GM23338 (cell line): Measurements from ENCODE around the gene HMGCS2. TPM values are rescaled to one million over a fixed set of nuclear protein-coding genes. Genes with fewer than 3 reads are reported as not detected.
A peak's percentile ranks its signal among the peaks of the same experiment; 100 is the strongest.

ENCODE experiments used
- ATAC-seq: fragments of 200-7000 bp; cut with Tn5 transposase; 3 replicates; pipeline ENCODE4 v1.9.1; 2020
- DNase-seq: peaks from one replicate; pipeline ENCODE4 v3.0.0-alpha.2; 2015; ENCODE audit warnings: low spot score
- H2AFZ ChIP-seq: fragments of 200-600 bp; sonication (generic); 2 replicates; pipeline ENCODE4 v1.8.0; 2016; ENCODE audit warnings: antibody characterized with exemption, mild to moderate bottlenecking, moderate library complexity
- H3F3A ChIP-seq: fragments of 200-600 bp; sonication (generic); replicated peaks from 2 replicates; pipeline ENCODE4 v1.8.0; 2017; ENCODE audit warnings: antibody characterized with exemption, mixed run types, low read depth
- H3K27ac ChIP-seq: fragments of 200-600 bp; sonication (generic); 2 replicates; pipeline ENCODE4 v1.6.1; 2016; ENCODE audit warnings: low read depth
- H3K27me3 ChIP-seq: fragments of 200-600 bp; sonication (generic); 2 replicates; pipeline ENCODE4 v1.8.0; 2016; ENCODE audit warnings: mild to moderate bottlenecking, mixed run types, moderate library complexity; ENCODE audit not compliant: insufficient read depth
- H3K36me3 ChIP-seq: fragments of 200-600 bp; sonication (generic); 2 replicates; pipeline ENCODE4 v1.8.0; 2016; ENCODE audit warnings: mild to moderate bottlenecking; ENCODE audit not compliant: insufficient read depth
- H3K4me1 ChIP-seq: fragments of 200-600 bp; sonication (generic); 2 replicates; pipeline ENCODE4 v1.8.0; 2016; ENCODE audit warnings: mild to moderate bottlenecking, moderate library complexity; ENCODE audit not compliant: insufficient read depth
- H3K4me2 ChIP-seq: fragments of 200-600 bp; sonication (generic); 2 replicates; pipeline ENCODE4 v1.7.1; 2017; ENCODE audit warnings: mixed run types
- H3K4me3 ChIP-seq: fragments of 200-600 bp; sonication (generic); 2 replicates; pipeline ENCODE4 v1.6.1; 2016; ENCODE audit warnings: mixed run types
- H3K79me2 ChIP-seq: fragments of 200-600 bp; sonication (generic); replicated peaks from 2 replicates; pipeline ENCODE4 v1.8.0; 2017; ENCODE audit warnings: mild to moderate bottlenecking; ENCODE audit not compliant: insufficient read depth
- H3K9me2 ChIP-seq: fragments of 200-600 bp; sonication (generic); 2 replicates; pipeline ENCODE4 v1.8.0; 2017; ENCODE audit not compliant: insufficient read depth
- H4K20me1 ChIP-seq: fragments of 200-600 bp; sonication (generic); replicated peaks from 2 replicates; pipeline ENCODE4 v1.8.0; 2017; ENCODE audit warnings: mild to moderate bottlenecking; ENCODE audit not compliant: insufficient read depth
- H3K27ac Mint-ChIP-seq: 2 replicates; pipeline ENCODE4 v1.8.0; 2020; ENCODE audit warnings: inconsistent platforms, mild to moderate bottlenecking, moderate library complexity, mixed read lengths
- H3K27me3 Mint-ChIP-seq: 3 replicates; pipeline ENCODE4 v1.8.0; 2022; ENCODE audit warnings: low read depth, mild to moderate bottlenecking, moderate library complexity, mixed read lengths, inconsistent platforms; ENCODE audit not compliant: insufficient read depth, poor library complexity
- H3K36me3 Mint-ChIP-seq: 3 replicates; pipeline ENCODE4 v1.8.0; 2021; ENCODE audit warnings: low read depth, mild to moderate bottlenecking, inconsistent platforms, moderate library complexity, mixed read lengths
- H3K4me1 Mint-ChIP-seq: 3 replicates; pipeline ENCODE4 v1.8.0; 2020; ENCODE audit warnings: mild to moderate bottlenecking, inconsistent platforms, mixed read lengths
- H3K4me3 Mint-ChIP-seq: 3 replicates; pipeline ENCODE4 v1.8.0; 2021; ENCODE audit warnings: moderate library complexity, mild to moderate bottlenecking, inconsistent platforms, mixed read lengths
- H3K9me3 Mint-ChIP-seq: 3 replicates; pipeline ENCODE4 v1.8.0; 2020; ENCODE audit warnings: moderate library complexity, mild to moderate bottlenecking, inconsistent platforms, mixed read lengths
- CREB1 ChIP-seq: fragments of 250-450 bp; sonication (Bioruptor Pico); IDR thresholded peaks from 2 replicates; pipeline ENCODE4 v1.5.0; 2020; ENCODE audit warnings: low read depth, mild to moderate bottlenecking, moderate library complexity
- CTCF ChIP-seq, 2 experiments: fragments of 200-600 bp in 1 of 2; sonication (generic) in 1 of 2; conservative IDR thresholded peaks; 2 replicates each; pipeline versions ENCODE4 v1.5.1 to v1.6.1; 2016 to 2017; ENCODE audit warnings: antibody characterized with exemption in 2 of 2, low read depth in 2 of 2, mild to moderate bottlenecking in 2 of 2, moderate library complexity in 1 of 2
- ETS1 ChIP-seq: IDR thresholded peaks from 2 replicates; pipeline ENCODE4 v1.6.1; 2016; ENCODE audit warnings: antibody characterized with exemption
- EZH2 ChIP-seq: fragments of 200-600 bp; sonication (generic); IDR thresholded peaks from one replicate; pipeline ENCODE4 v1.8.0; 2017; ENCODE audit warnings: antibody characterized with exemption, mild to moderate bottlenecking, low read depth; ENCODE audit not compliant: unreplicated experiment
- EZH2phosphoT487 ChIP-seq: fragments of 200-600 bp; sonication (generic); IDR thresholded peaks from one replicate; pipeline ENCODE4 v1.8.1; 2018; ENCODE audit warnings: antibody characterized with exemption; ENCODE audit not compliant: unreplicated experiment
- NANOG ChIP-seq: IDR thresholded peaks from 2 replicates; pipeline ENCODE4 v1.6.1; 2016; ENCODE audit warnings: antibody characterized with exemption, borderline replicate concordance
- POLR2AphosphoS5 ChIP-seq: IDR thresholded peaks from 2 replicates; pipeline ENCODE4 v1.6.1; 2016; ENCODE audit warnings: antibody characterized with exemption, low read depth
- REST ChIP-seq: IDR thresholded peaks from one replicate; pipeline ENCODE4 v1.6.1; 2018; ENCODE audit warnings: antibody characterized with exemption; ENCODE audit not compliant: unreplicated experiment
- STAT1 ChIP-seq: IDR thresholded peaks from one replicate; pipeline ENCODE4 v1.6.1; 2016; ENCODE audit warnings: antibody characterized with exemption; ENCODE audit not compliant: unreplicated experiment
- ZNF114 ChIP-seq: fragments of 250-450 bp; sonication (Bioruptor Pico); IDR thresholded peaks from 2 replicates; pipeline ENCODE4 v1.5.0; 2020; ENCODE audit warnings: mild to moderate bottlenecking, moderate library complexity
- ZNF331 ChIP-seq: fragments of 250-450 bp; sonication (Bioruptor Pico); IDR thresholded peaks from 2 replicates; pipeline ENCODE4 v1.5.0; 2020; ENCODE audit warnings: low read depth, mild to moderate bottlenecking, moderate library complexity
- polyA plus RNA-seq: library from polyadenylated mRNA; unstranded; fragments of >200 nt; fragmentation: Nextera tagmentation; extraction: Ambion mirVana; gene quantifications from 2 replicates; pipeline ENCODE4 v1.2.1, GENCODE V29; 2016
- total RNA-seq: library from RNA; depleted of rRNA; stranded (reverse); fragments of >200 nt; shearing (Covaris generic); gene quantifications from 2 replicates; pipeline ENCODE4 v1.2.3, GENCODE V29; 2014

HMGCS2 gene
- total and polyA plus RNA-seq, 2 experiments from 2014 or later, result not detected

- no peaks in the 10 kb centered on the region for H3K27me3 ChIP-seq
- H4K20me1 ChIP-seq, result no peaks in the 10 kb centered on the region
- H3K4me3 ChIP-seq, result no peak overlapping the region
- Mint-ChIP-seq H3K9me3 (no peaks in the 10 kb centered on the region), H3K27me3 (no peaks in the 10 kb centered on the region), H3K4me3 (no peak overlapping the region), H3K27ac (no peak overlapping the region), H3K4me1 (peaks cover 12% of the 10 kb centered on the region), H3K36me3 (no peaks in the 10 kb centered on the region)
- ATAC-seq (no peak), DNase-seq (no peak)
- no peak for TF ChIP-seq CTCF (conservative IDR thresholded peaks at IDR 0.05; ENCODE audit: low read depth in 2 of 2)
- no peak for TF ChIP-seq ZNF114 (CRISPR knock-in tag)
- TF ChIP-seq STAT1, result no peak
- H3K4me2 ChIP-seq, result no peak overlapping the region
- no peak overlapping the region for H2AFZ ChIP-seq
- H3F3A ChIP-seq, result no peaks in the 10 kb centered on the region
- H3K79me2 ChIP-seq, result no peaks in the 10 kb centered on the region
- H3K27ac ChIP-seq, result no peak overlapping the region
- peaks cover 10% of the 10 kb centered on the region; the same call in 1 of the 2 replicates for H3K4me1 ChIP-seq
- no peaks in the 10 kb centered on the region for H3K9me2 ChIP-seq
- H3K36me3 ChIP-seq, result no peaks in the 10 kb centered on the region
Measured at GRCh38 chr1:119778359-119778758, 9.7 kb upstream of the HMGCS2 start.

GRCh38 chr1:119774746-119775490 lies 6.2 kb upstream of the HMGCS2 start:
- Histone ChIP-seq H3K4me2 (no peak overlapping the region), H3K9me2 (no peaks in the 10 kb centered on the region), H3K27ac (no peak overlapping the region), H2AFZ (peak overlapping the region; percentile 67; the same call in 1 of the 2 replicates), H3K79me2 (no peaks in the 10 kb centered on the region), H4K20me1 (no peaks in the 10 kb centered on the region), H3K36me3 (no peaks in the 10 kb centered on the region), H3K4me1 (peaks cover 13% of the 10 kb centered on the region; the same call in 1 of the 2 replicates), H3K27me3 (no peaks in the 10 kb centered on the region), H3F3A (no peaks in the 10 kb centered on the region), H3K4me3 (no peak overlapping the region)
- Mint-ChIP-seq H3K27me3 (no peaks in the 10 kb centered on the region), H3K27ac (no peak overlapping the region), H3K36me3 (no peaks in the 10 kb centered on the region), H3K4me3 (no peak overlapping the region), H3K9me3 (no peaks in the 10 kb centered on the region), H3K4me1 (peaks cover 15% of the 10 kb centered on the region)
- ATAC-seq (no peak), DNase-seq (no peak)
- no peak for TF ChIP-seq STAT1
- TF ChIP-seq NANOG, result no peak
- TF ChIP-seq POLR2AphosphoS5, result no peak
- TF ChIP-seq ZNF331 (CRISPR knock-in tag), result no peak
- no peak for TF ChIP-seq EZH2phosphoT487
- TF ChIP-seq EZH2, result no peak
- no peak for TF ChIP-seq REST
- TF ChIP-seq CREB1 (CRISPR knock-in tag), result no peak
- no peak for TF ChIP-seq ETS1
- TF ChIP-seq CTCF (conservative IDR thresholded peaks at IDR 0.05; ENCODE audit: low read depth in 2 of 2), result no peak
